K562 (cell line): ENCODE measurements around the gene MKRN1. TPM values are rescaled to one million over a fixed set of nuclear protein-coding genes. Genes with fewer than 3 reads are reported as not detected.
A peak's percentile ranks its signal among the peaks of the same experiment; 100 is the strongest.

Experiments used
- ARID1B ChIP-seq: fragments of 450-650 bp; IDR thresholded peaks from 2 replicates; pipeline ENCODE4 v1.6.1; 2016; ENCODE audit warnings: antibody characterized with exemption, mild to moderate bottlenecking, inconsistent platforms
- BHLHE40 ChIP-seq: IDR thresholded peaks from 2 replicates; pipeline ENCODE4 v1.6.1; 2011; ENCODE audit warnings: low read length, improper control_type of control experiment
- FOXA1 ChIP-seq: fragments of 450-650 bp; IDR thresholded peaks from 2 replicates; pipeline ENCODE4 v1.6.1; 2016; ENCODE audit warnings: mild to moderate bottlenecking, borderline replicate concordance
- HOXB6 ChIP-seq: fragments of 250-450 bp; sonication (Bioruptor Pico); IDR thresholded peaks from 2 replicates; pipeline ENCODE4 v1.5.1; 2022; ENCODE audit warnings: mild to moderate bottlenecking, borderline replicate concordance
- IRF9 ChIP-seq: fragments of 450-650 bp; IDR thresholded peaks from 2 replicates; pipeline ENCODE4 v1.6.1; 2016; ENCODE audit warnings: missing biosample characterization, missing genetic modification characterization
- NFE2L1 ChIP-seq: fragments of 450-650 bp; IDR thresholded peaks from 2 replicates; pipeline ENCODE4 v1.6.1; 2016; ENCODE audit warnings: missing genetic modification characterization, low read depth, mild to moderate bottlenecking, missing compliant biosample characterization, moderate library complexity, borderline replicate concordance
- NUFIP1 ChIP-seq: fragments of 450-650 bp; IDR thresholded peaks from 2 replicates; pipeline ENCODE4 v1.6.1; 2018; ENCODE audit not compliant: partially characterized antibody
- OTX1 ChIP-seq: fragments of 450-650 bp; formaldehyde crosslinking; IDR thresholded peaks from 2 replicates; pipeline ENCODE4 v1.4.0; 2022; ENCODE audit warnings: mild to moderate bottlenecking
- RUNX1 ChIP-seq: sonication (generic); IDR thresholded peaks from 2 replicates; pipeline ENCODE4 v1.6.1; 2016; ENCODE audit warnings: antibody characterized with exemption, low read depth
- ZBTB17 ChIP-seq: fragments of 450-650 bp; formaldehyde crosslinking; IDR thresholded peaks from 2 replicates; pipeline ENCODE4 v1.4.0; 2020; ENCODE audit warnings: mild to moderate bottlenecking
- ZNF212 ChIP-seq: fragments of 450-650 bp; formaldehyde crosslinking; IDR thresholded peaks from 2 replicates; pipeline ENCODE4 v1.4.0; 2020; ENCODE audit warnings: mild to moderate bottlenecking
- polyA plus RNA-seq, 8 experiments: library from polyadenylated mRNA; depleted of rRNA in 4 of 8; stranded (reverse) in 5 of 8; unstranded in 3 of 8; fragments of >200 nt; fragmentation: Nextera tagmentation in 2 of 8; fragmentation: Illumina TruSeq in 1 of 8; extraction: Ambion mirVana in 2 of 8; extraction: Trizol in 1 of 8; gene quantifications; 2 replicates each; pipeline versions ENCODE4 v1.2.1 to v1.2.3, GENCODE V29; 2011 to 2014; ENCODE audit warnings: inconsistent platforms in 1 of 8, missing spikeins in 1 of 8
- total RNA-seq, 7 experiments: library from RNA; depleted of rRNA in 6 of 7; stranded (reverse); fragments of >200 nt in 6 of 7; fragmentation: Illumina TruSeq in 2 of 7; extraction: Trizol in 2 of 7; gene quantifications; 2 replicates each; pipeline versions ENCODE4 v1.2.1 to v1.2.3, GENCODE V29; 2011 to 2021; ENCODE audit warnings: low replicate concordance in 1 of 7
- TF ChIP-seq, protein P1 (sequence below): fragments of 450-650 bp; IDR thresholded peaks from 2 replicates; pipeline ENCODE4 v1.6.1; 2018; ENCODE audit not compliant: partially characterized antibody
- TF ChIP-seq, protein P2 (sequence below): fragments of 450-650 bp; formaldehyde crosslinking; IDR thresholded peaks from 2 replicates; pipeline ENCODE4 v1.4.0; 2020; ENCODE audit warnings: mild to moderate bottlenecking, moderate library complexity
- TF ChIP-seq, protein P3 (sequence below), 2 experiments: fragments of 150-350 bp in 1 of 2; IDR thresholded peaks; 2 replicates each; pipeline ENCODE4 v1.6.1; 2012 to 2016; ENCODE audit warnings: low read depth in 2 of 2, low read length in 2 of 2, mild to moderate bottlenecking in 1 of 2, moderate library complexity in 1 of 2
- TF ChIP-seq, protein P4 (sequence below): sonication (generic); formaldehyde crosslinking; IDR thresholded peaks from 2 replicates; pipeline ENCODE4 v1.8.1; 2023; ENCODE audit warnings: mild to moderate bottlenecking, missing genetic modification reagents

MKRN1 gene
- total and polyA plus RNA-seq, 9 of the 15 experiments (the other 6 are each of a cell fraction or from before 2014, with no cell fraction given): 30.5 to 90.3 (median 76.0) TPM

- TF ChIP-seq RUNX1 (no peak), ZNF212 (CRISPR knock-in tag) (no peak), HOXB6 (no peak), FOXA1 (no peak), NUFIP1 (no peak), BHLHE40 (peak; percentile 57), IRF9 (tag) (no peak), ARID1B (no peak), OTX1 (CRISPR knock-in tag) (0 out of 2 replicates have a peak, but pooled peaks have one; percentile 15), NFE2L1 (tag) (no peak), ZBTB17 (CRISPR knock-in tag) (no peak)
- TF ChIP-seq, protein P1, sequence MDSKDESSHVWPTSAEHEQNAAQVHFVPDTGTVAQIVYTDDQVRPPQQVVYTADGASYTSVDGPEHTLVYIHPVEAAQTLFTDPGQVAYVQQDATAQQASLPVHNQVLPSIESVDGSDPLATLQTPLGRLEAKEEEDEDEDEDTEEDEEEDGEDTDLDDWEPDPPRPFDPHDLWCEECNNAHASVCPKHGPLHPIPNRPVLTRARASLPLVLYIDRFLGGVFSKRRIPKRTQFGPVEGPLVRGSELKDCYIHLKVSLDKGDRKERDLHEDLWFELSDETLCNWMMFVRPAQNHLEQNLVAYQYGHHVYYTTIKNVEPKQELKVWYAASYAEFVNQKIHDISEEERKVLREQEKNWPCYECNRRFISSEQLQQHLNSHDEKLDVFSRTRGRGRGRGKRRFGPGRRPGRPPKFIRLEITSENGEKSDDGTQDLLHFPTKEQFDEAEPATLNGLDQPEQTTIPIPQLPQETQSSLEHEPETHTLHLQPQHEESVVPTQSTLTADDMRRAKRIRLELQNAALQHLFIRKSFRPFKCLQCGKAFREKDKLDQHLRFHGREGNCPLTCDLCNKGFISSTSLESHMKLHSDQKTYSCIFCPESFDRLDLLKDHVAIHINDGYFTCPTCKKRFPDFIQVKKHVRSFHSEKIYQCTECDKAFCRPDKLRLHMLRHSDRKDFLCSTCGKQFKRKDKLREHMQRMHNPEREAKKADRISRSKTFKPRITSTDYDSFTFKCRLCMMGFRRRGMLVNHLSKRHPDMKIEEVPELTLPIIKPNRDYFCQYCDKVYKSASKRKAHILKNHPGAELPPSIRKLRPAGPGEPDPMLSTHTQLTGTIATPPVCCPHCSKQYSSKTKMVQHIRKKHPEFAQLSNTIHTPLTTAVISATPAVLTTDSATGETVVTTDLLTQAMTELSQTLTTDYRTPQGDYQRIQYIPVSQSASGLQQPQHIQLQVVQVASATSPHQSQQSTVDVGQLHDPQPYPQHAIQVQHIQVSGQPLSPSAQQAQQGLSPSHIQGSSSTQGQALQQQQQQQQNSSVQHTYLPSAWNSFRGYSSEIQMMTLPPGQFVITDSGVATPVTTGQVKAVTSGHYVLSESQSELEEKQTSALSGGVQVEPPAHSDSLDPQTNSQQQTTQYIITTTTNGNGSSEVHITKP: peak; percentile 47
- TF ChIP-seq, protein P2, sequence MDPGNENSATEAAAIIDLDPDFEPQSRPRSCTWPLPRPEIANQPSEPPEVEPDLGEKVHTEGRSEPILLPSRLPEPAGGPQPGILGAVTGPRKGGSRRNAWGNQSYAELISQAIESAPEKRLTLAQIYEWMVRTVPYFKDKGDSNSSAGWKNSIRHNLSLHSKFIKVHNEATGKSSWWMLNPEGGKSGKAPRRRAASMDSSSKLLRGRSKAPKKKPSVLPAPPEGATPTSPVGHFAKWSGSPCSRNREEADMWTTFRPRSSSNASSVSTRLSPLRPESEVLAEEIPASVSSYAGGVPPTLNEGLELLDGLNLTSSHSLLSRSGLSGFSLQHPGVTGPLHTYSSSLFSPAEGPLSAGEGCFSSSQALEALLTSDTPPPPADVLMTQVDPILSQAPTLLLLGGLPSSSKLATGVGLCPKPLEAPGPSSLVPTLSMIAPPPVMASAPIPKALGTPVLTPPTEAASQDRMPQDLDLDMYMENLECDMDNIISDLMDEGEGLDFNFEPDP (CRISPR knock-in tag): no peak
- TF ChIP-seq, protein P3, sequence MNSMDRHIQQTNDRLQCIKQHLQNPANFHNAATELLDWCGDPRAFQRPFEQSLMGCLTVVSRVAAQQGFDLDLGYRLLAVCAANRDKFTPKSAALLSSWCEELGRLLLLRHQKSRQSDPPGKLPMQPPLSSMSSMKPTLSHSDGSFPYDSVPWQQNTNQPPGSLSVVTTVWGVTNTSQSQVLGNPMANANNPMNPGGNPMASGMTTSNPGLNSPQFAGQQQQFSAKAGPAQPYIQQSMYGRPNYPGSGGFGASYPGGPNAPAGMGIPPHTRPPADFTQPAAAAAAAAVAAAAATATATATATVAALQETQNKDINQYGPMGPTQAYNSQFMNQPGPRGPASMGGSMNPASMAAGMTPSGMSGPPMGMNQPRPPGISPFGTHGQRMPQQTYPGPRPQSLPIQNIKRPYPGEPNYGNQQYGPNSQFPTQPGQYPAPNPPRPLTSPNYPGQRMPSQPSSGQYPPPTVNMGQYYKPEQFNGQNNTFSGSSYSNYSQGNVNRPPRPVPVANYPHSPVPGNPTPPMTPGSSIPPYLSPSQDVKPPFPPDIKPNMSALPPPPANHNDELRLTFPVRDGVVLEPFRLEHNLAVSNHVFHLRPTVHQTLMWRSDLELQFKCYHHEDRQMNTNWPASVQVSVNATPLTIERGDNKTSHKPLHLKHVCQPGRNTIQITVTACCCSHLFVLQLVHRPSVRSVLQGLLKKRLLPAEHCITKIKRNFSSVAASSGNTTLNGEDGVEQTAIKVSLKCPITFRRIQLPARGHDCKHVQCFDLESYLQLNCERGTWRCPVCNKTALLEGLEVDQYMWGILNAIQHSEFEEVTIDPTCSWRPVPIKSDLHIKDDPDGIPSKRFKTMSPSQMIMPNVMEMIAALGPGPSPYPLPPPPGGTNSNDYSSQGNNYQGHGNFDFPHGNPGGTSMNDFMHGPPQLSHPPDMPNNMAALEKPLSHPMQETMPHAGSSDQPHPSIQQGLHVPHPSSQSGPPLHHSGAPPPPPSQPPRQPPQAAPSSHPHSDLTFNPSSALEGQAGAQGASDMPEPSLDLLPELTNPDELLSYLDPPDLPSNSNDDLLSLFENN (IDR thresholded peaks at IDR 0.05; ENCODE audit: low read depth in 2 of 2, low read length in 2 of 2): peak in 1 of 2 experiments; percentile 55; a peak in 1 of 4 replicates
- TF ChIP-seq, protein P4, sequence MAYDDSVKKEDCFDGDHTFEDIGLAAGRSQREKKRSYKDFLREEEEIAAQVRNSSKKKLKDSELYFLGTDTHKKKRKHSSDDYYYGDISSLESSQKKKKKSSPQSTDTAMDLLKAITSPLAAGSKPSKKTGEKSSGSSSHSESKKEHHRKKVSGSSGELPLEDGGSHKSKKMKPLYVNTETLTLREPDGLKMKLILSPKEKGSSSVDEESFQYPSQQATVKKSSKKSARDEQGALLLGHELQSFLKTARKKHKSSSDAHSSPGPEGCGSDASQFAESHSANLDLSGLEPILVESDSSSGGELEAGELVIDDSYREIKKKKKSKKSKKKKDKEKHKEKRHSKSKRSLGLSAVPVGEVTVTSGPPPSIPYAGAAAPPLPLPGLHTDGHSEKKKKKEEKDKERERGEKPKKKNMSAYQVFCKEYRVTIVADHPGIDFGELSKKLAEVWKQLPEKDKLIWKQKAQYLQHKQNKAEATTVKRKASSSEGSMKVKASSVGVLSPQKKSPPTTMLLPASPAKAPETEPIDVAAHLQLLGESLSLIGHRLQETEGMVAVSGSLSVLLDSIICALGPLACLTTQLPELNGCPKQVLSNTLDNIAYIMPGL: no peak
These were observed 38.5 kb upstream of the MKRN1 start (continued) for GRCh38 chr7:140517546-140518369.
